Gastroesophageal sphincter (tissue), 4 donors: ENCODE results near the gene PPFIBP1. TPM values are rescaled to one million over a fixed set of nuclear protein-coding genes. Genes with fewer than 3 reads are reported as not detected.
A peak's percentile ranks its signal among the peaks of the same experiment; 100 is the strongest.

Experiments
- ATAC-seq: fragments of 150-250 bp; one replicate; pipeline ENCODE4 v1.9.1; 2016; ENCODE audit warnings: mild to moderate bottlenecking, moderate library complexity
- H3K27ac ChIP-seq, 4 donors: fragments of 200-600 bp; sonication (generic) in 3 of 4; 1 replicate in 3 of 4; 2 replicates in 1 of 4; pipeline ENCODE4 v1.5.1; 2016 to 2019
- H3K27me3 ChIP-seq: fragments of 200-600 bp; sonication (generic); one replicate; pipeline ENCODE4 v1.5.1; 2019
- H3K36me3 ChIP-seq, 2 donors: fragments of 200-600 bp; sonication (generic); one replicate each; pipeline ENCODE4 v1.5.1; 2019; ENCODE audit warnings: control low read depth in 1 of 2
- H3K4me1 ChIP-seq, 3 donors: fragments of 200-600 bp; sonication (generic); 1 replicate in 2 of 3; 2 replicates in 1 of 3; pipeline ENCODE4 v1.5.1; 2016 to 2019; ENCODE audit warnings: control low read depth in 2 of 3
- H3K4me3 ChIP-seq, 2 donors: fragments of 200-600 bp; sonication (generic); one replicate each; pipeline ENCODE4 v1.5.1; 2019; ENCODE audit warnings: mild to moderate bottlenecking in 1 of 2, moderate library complexity in 1 of 2
- H3K9me3 ChIP-seq, 3 donors: fragments of 200-600 bp; sonication (generic); one replicate each; pipeline ENCODE4 v1.5.1; 2017 to 2019; ENCODE audit warnings: control low read depth in 2 of 3
- CTCF ChIP-seq, 4 experiments: fragments of 200-600 bp in 2 of 4; fragments of 450-650 bp in 2 of 4; sonication (generic) in 1 of 4; IDR thresholded peaks; one replicate each; pipeline ENCODE4 v1.5.1; 2017 to 2019; ENCODE audit warnings: antibody characterized with exemption in 4 of 4, mild to moderate bottlenecking in 2 of 4, moderate library complexity in 2 of 4
- EP300 ChIP-seq: sonication (generic); formaldehyde crosslinking; IDR thresholded peaks from one replicate; pipeline ENCODE4 v1.6.1; 2017; ENCODE audit warnings: antibody characterized with exemption, mild to moderate bottlenecking
- POLR2A ChIP-seq, 2 donors: fragments of 450-650 bp; IDR thresholded peaks; one replicate each; pipeline ENCODE4 v1.6.1; 2017; ENCODE audit warnings: antibody characterized with exemption in 2 of 2, mild to moderate bottlenecking in 2 of 2, moderate library complexity in 1 of 2
- POLR2AphosphoS5 ChIP-seq: sonication (generic); formaldehyde crosslinking; IDR thresholded peaks from one replicate; pipeline ENCODE4 v1.6.1; 2017; ENCODE audit warnings: antibody characterized with exemption
- WGBS, 2 donors: methylation state at CpG; one replicate each; pipeline ENCODE4 v1.1.5; 2018; ENCODE audit warnings: low coverage in 1 of 2; 5-methylcytosine and 5-hydroxymethylcytosine counted together
- total RNA-seq, 4 donors: library from RNA; depleted of rRNA; stranded (reverse); fragments of >200 nt; gene quantifications; one replicate each; pipeline ENCODE4 v1.1.0, GENCODE V29; 2016

Gene PPFIBP1
- total RNA-seq, 4 donors from 2014 or later: 70.7 to 78.7 (median 72.5) TPM

- H3K9me3 ChIP-seq: no peaks in the 10 kb centered on the region
- WGBS, 2 donors: 10% methylated on average over 3 of the region's 3 CpGs
- ATAC-seq: no peak
- TF ChIP-seq POLR2A (IDR thresholded peaks at IDR 0.05) (no peak), EP300 (no peak), POLR2AphosphoS5 (no peak), CTCF (IDR thresholded peaks at IDR 0.05) (no peak)
- H3K27me3 ChIP-seq: no peaks in the 10 kb centered on the region
- H3K4me3 ChIP-seq: no peak overlapping the region
- peaks cover 0 to 18% (median 3%) of the 10 kb centered on the region in 3 donors for H3K4me1 ChIP-seq
- H3K27ac ChIP-seq: peak overlapping the region in 3 of 4 donors; percentile 9 to 45 (median 32)
- H3K36me3 ChIP-seq: peaks cover 2 to 42% of the 10 kb centered on the region in 2 donors
Measured at GRCh38 chr12:27673101-27673718, 149.2 kb downstream of the PPFIBP1 start.

DNA sequence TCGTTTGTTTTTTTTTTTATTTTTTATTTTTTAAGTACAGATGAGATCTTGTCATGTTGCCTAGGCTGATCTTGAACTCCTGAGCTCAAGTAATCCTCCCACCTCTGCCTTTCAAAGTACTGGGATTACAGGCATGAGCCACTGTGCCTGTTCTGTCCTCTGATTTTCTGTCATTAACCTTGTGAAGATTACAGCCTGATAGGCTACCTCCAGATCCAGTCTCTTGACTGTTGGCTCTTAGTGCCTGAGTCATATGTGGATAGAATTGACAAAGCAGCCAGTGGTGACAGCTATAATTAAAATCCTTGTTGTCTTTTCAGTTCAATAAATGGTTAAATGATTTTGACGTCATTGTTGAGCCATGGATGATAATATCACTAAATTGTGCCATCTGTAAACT, 151.0 kb downstream of the PPFIBP1 start:
- Histone ChIP-seq H3K4me1 (peaks cover 0 to 18% (median 3%) of the 10 kb centered on the region in 3 donors), H3K36me3 (peaks cover 2 to 39% of the 10 kb centered on the region in 2 donors), H3K27me3 (no peaks in the 10 kb centered on the region), H3K4me3 (no peak overlapping the region), H3K27ac (no peak overlapping the region), H3K9me3 (no peaks in the 10 kb centered on the region)
- no peak for ATAC-seq
- 74 to 100% methylated on average over 2 of the region's 2 CpGs for WGBS, 2 donors
- TF ChIP-seq POLR2A (IDR thresholded peaks at IDR 0.05) (no peak), POLR2AphosphoS5 (no peak), EP300 (no peak), CTCF (IDR thresholded peaks at IDR 0.05) (no peak)

DNA sequence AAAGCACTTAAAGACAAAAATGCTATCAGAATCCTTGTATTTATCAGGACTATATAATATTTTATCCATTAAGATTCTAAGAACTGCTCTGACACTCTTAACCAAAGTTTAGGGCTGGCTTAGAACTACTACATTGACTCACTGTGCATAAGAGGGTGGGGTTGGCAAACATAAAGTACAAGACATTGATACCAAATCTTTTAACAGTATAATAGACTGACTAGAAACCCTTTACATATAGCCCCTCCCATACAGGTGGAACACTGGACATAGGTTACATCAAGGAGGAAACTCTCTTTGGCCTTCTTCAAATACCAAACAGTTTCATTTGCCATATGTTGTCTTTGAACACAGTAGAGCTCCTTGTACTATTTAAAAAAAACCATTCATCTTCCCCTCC, 156.6 kb downstream of the PPFIBP1 start:
- H3K9me3 ChIP-seq: no peaks in the 10 kb centered on the region
- H3K4me3 ChIP-seq: no peak overlapping the region
- H3K36me3 ChIP-seq: peaks cover 6 to 91% of the 10 kb centered on the region in 2 donors
- H3K27ac ChIP-seq: no peak overlapping the region
- H3K4me1 ChIP-seq: no peaks in the 10 kb centered on the region
- no peak for TF ChIP-seq CTCF (IDR thresholded peaks at IDR 0.05)
- TF ChIP-seq POLR2A (IDR thresholded peaks at IDR 0.05): no peak
- no peak for TF ChIP-seq EP300
- TF ChIP-seq POLR2AphosphoS5: no peak
- no peak for ATAC-seq
- no peaks in the 10 kb centered on the region for H3K27me3 ChIP-seq

GRCh38 chr12:27682534-27682933, 158.5 kb downstream of the PPFIBP1 start:
- H3K27me3 ChIP-seq: no peaks in the 10 kb centered on the region
- no peak for ATAC-seq
- TF ChIP-seq POLR2AphosphoS5 (no peak), POLR2A (IDR thresholded peaks at IDR 0.05) (no peak), CTCF (IDR thresholded peaks at IDR 0.05) (no peak), EP300 (no peak)
- H3K36me3 ChIP-seq: peaks cover 3 to 88% of the 10 kb centered on the region in 2 donors
- no peak overlapping the region for H3K27ac ChIP-seq
- no peak overlapping the region for H3K4me3 ChIP-seq
- H3K9me3 ChIP-seq: no peaks in the 10 kb centered on the region
- 83 to 100% methylated on average over 1 to 2 of the region's 2 CpGs for WGBS, 2 donors
- no peaks in the 10 kb centered on the region for H3K4me1 ChIP-seq

GRCh38 chr12:27685274-27685673, 161.3 kb downstream of the PPFIBP1 start:
- H3K9me3 ChIP-seq: no peaks in the 10 kb centered on the region
- 78 to 100% methylated on average over 1 to 2 of the region's 2 CpGs for WGBS, 2 donors
- TF ChIP-seq POLR2A (IDR thresholded peaks at IDR 0.05): no peak
- TF ChIP-seq EP300: no peak
- TF ChIP-seq CTCF (IDR thresholded peaks at IDR 0.05): no peak
- no peak for TF ChIP-seq POLR2AphosphoS5
- no peak overlapping the region for H3K27ac ChIP-seq
- H3K4me1 ChIP-seq: no peaks in the 10 kb centered on the region
- no peak for ATAC-seq
- no peaks in the 10 kb centered on the region for H3K27me3 ChIP-seq
- H3K4me3 ChIP-seq: no peak overlapping the region
- peaks cover 13 to 93% of the 10 kb centered on the region in 2 donors for H3K36me3 ChIP-seq
